GM18499 (cell line): ENCODE measurements around the gene PDK3.

Experiments used
- ATAC-seq: cut with Tn5 transposase; IDR thresholded peaks from one replicate; pipeline ENCODE4 v1.9.1; 2021; ENCODE audit warnings: moderate number of reproducible peaks; ENCODE audit not compliant: insufficient read depth, unreplicated experiment

The PDK3 gene

DNA sequence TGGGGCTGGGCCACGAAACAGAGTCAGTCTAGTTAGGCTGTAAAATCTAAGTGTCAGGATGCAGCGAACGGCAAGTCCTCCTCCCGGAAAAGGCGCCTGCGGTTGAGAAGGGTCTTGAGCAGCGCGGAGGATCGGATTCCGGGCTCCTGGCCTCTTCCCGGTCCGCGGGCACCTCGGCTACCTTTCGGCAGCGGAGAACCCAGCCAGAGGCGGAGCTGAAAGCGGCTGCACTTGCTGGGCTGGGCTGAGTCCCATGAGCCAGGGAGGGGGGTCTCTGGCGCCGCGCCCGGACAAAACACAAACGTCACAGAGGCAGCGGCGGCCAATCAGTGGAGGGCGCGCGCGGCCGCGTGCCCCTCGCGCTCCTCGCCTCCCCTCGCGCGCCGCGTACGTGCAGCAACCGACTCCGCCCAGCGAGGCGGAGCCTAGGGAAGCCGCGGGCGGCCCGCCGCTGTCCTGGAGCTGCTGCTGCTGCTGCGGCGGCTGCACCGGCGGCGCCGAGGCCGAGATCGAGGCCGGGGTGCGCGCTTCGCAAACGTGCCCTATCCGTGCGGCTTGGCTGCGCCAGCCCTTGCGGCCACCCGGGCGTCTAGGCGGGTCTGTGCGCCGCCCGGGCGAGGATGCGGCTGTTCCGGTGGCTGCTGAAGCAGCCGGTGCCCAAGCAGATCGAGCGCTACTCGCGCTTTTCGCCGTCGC lies at the start of gene PDK3:
Gene PDK3, plus strand, starts transcription at position 451 of the 696 bp plus-strand sequence. Its CDS starts 170 bp downstream, at position 621.
- peak; percentile 49 for ATAC-seq

DNA sequence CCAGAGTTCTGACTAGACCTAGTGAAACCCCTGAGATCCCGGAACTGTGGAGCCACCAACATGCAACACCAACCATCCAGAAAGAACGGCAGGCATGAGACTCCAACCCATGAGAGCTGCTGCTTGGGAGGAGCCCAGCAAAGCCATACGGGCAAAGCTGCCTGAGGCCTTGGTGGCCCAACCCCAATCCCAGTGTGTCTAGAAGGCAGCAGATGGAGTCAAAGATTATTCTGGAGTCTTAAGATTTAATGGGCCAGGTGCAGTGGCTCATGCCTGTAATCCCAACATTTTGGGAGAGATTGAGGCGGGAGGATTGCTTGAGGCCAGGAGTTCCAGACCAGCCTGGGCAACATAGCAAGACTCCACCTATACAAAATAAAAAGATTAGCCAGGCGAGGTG lies 49.2 kb upstream of the PDK3 start:
- ATAC-seq = no peak

DNA sequence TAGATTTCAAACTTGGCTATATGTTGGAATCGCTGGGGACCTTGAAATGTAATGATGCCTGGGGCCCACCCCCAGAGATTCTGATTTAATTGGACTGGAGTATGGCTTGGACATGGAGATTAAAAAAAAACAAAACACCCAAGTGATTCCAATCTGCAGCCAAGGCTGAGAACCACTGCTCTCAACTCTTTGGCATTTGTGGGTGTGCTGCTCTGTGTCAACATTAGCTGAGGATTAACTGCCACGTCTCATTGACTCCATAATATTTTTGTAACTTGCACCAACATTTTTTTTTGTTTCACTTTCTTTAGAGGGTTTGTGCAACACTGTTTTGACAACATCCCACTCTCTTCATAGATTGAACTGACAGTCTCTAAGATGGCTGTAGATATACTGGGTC lies 41.1 kb upstream of the PDK3 start:
- ATAC-seq = no peak

DNA sequence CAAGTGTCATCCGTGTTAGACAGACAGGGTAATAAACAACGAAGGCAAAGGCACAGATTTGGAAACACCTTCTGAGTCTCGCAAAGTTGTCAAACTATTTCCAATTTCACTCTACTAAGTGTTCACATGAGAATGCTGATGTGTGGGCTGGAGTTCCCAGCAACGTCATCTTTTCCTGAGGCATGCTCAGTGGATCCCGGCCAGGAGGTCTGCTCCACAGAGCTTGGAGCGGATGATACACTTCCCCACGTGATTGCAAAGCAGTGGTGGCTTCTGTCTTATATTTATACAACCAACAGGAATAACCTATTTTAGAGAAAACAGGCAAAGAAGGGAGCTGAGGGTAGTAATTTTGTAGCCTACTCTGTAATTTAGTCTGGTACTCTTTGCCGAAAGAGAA lies 40.1 kb upstream of the PDK3 start:
- ATAC-seq = no peak

DNA sequence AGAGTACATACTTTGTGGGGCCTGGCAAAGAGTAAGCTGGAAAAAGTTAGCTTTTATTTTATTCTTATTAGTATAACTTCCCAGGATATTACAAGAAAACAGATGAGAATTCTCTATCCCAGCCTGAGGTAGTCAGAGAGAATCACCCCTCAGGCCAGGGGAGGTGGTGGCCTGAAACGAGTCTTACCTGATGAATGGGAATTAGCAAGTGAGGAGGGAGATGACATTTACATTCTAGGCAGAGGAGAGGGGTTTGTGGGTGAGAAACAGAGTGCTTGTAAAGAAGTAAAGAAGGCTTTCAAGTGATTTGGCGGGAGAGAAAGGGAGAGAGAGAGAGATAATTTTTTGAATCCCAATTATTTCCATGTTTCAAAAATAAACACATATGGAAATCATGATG lies 39.3 kb upstream of the PDK3 start:
- ATAC-seq = no peak

DNA sequence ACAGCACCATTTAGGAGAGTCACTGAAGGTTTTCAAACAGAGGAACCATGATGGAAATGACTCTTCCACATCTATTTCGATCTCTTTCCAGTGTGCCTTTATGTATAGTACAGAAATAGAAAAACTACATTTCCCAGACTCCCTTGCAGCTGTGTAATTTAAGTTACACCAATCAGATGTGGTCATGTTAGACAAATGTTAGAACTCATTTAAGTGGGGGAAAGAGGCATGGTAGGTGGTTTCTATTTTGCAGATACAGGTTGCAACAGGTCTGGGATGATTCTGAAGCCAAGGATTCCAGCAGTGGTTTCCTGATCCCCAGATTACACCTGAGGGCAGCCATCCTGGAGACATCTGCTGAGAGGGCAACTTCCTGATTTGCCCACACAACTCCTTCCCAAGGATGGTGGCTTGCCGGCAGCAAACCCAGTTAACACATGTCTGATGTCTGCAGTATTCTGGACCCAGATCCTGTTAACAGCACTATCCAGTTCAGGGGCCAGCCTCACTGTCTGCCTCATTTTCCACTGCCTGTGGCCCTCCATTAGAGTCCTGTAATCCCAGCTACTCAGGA lies 38.7 kb upstream of the PDK3 start:
- no peak for ATAC-seq

DNA sequence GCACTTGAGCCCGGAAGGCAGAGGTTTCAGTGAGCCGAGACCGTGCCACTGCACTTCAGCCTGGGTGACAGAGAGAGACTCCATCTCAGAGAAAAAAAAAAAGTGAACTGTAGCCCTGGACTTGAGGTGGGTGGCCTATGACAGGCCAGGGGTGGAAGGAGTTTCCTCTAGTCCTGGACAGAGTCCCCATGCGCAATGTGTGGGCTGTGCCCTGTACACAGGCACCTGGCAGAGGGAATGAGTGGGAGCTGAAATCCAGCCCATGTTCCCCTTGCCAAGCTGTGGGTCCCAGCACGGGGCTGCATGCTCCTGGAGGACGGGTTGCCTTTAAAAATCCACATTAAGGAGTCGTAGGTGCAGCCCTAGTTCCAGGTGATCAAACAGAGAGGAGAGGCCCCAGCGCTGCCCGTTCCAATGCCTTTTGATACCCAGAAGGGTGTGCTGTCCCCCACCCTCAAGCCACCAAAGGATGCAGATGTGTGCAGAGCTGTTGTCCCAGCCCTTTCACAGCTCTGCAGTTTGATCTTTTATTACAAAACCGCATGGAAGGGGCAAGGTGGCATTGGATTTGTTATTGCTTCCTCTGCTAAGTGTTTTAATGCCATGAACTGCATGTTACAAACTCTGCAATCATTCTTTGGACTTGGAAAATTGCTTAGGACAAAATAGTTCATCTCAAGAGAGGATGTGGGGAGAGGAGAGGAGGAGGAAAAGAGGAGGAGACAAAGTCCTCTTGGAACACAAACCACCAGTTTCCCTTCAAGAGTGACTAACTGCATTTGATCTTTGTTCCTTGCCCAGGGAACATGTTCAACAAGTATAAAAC lies 38.0 kb upstream of the PDK3 start:
- no peak for ATAC-seq

DNA sequence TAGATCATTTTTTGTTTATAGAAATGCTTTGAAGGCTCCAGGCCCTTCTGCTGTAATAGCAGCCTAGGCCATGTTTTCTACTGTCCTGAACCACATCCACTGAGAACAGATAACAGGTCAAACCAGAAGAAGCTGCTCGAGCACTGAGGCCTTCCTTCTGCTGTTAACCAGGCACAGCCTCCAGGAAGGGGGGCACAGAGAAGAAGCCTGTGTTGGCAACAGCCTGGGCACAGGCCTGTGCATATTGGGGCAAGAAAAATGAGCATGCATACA lies 37.4 kb upstream of the PDK3 start:
- no peak for ATAC-seq

DNA sequence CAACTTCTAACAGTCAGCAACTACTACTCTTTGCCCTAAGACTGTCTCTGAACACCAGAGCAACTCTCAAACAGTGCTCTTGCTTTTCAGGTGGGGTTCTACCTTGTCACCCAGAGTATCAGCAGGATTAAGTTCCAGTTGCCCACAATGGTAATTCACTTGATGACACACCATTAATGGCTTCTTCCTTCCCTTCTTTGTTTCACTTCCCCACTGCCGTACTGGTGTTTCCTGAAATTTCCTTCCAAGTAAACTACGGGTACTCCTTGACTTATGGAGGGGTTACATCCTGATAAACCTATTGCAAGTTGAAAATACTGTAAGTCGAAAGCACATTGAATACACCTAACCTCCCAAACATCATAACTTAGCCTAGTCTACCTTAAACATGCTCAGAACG lies 36.6 kb upstream of the PDK3 start:
- no peak for ATAC-seq

DNA sequence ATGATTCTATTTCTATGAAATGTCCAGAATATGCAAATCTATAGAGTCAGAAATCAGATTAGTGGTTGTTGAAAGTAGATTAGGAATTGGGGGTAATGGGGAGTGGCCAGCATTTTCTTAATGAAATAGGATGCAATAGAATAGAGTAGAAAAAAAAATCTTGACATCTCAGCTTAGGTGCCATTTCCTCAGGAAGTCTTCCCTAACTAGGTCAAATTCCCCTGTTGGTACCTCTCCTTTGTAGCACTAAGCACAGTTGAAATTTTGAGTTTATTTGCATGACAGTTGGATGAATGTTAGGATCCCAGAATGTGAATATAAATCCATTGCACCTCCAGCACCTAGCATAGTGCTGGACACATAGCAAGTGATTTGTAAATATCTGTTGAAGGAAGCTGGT lies 30.0 kb upstream of the PDK3 start:
- ATAC-seq = no peak

DNA sequence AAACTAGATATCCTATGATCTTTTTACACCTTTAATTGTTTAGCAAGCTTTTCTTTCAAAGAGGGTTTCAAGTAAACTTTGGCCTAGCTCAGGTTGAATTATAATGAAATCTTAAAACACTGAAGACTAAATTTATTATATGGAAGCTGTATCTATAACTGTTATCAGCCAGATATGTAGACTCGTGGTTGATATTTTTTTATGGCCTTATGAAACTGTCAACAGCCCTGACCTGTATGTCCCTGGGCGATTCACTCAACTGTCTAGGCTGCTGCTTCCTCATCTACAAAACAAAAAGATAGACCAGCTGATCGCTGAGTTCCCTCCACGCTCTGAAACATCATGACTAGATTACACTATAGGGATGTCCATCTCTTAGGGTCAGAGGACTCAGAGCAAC lies 21.2 kb upstream of the PDK3 start:
- ATAC-seq = no peak

DNA sequence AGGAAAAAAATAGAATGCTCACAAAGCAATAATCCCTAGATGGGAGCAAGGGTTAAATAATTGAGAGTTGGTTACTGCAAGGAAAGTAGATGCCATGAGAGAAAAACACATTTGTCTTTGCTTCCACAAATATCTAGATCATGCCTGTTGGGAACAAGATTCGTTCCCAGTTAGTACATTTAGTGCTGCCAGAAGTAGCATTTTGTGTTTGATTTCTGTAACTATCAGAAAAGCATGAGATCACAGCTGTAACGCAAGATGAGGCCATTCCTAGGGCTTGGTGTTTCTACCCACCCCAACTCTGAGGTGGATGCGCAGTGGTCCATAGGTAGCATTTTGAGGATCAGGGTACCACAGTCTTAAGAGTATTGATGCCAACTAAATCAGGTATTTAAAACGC lies 20.4 kb upstream of the PDK3 start:
- ATAC-seq = no peak

DNA sequence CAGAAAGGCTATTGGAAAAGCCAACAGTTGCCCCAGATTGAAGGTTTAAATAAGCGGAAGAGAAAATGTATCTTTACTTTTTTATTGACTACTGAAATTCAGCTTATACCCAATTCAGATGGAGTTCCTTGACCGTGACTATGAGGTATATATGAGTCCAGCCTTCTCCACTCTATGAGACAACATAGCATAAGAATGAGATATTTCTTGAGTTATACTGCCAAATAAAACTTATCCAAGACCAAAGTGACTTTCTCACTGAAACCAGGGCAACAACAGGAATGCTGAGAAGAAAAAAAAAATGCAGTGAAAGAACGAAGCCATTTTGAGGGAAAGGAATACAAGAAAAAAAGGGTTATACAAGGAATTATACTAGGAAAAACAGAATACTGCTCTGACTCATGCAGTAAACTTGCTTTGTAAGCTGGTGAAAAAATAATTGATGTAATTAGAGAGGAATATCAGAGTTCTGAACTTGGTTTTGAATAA lies 16.3 kb upstream of the PDK3 start:
- ATAC-seq = no peak

DNA sequence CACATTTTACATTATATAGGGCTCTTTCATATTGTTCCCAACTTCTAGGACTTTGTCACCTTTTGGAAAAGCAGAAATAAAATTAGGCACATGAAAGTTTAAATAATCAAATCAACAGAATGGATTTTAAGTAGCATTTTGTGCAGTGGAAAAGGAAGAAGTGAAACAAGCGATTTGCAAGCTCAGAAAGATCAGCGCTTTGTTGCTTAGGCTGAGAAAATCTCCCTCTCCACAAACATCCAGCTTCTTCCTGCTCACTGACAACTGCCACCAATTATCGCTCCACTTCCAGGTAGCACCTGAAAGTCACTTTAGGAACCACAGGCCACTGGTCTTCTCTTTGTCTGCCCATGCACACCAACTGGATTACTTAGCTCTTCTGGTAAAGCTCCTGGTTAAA lies 2.0 kb upstream of the PDK3 start:
- no peak for ATAC-seq

DNA sequence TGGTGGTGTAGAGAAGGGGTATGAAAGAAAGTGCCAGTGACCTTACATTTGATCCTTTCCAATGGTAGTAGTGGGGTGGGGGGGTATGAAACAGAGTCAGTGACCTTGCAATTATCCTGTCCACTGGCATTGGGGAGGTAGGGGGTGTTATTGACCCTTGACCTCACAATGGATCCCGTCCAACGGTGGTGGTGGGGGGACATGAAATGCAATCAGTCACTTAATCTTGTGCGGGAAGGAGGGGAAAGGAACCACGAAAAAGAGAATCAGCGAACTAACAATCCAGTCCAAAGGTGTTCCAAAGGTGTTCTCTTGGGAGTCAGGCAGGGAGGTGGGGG lies 619 bp upstream of the PDK3 start:
- no peak for ATAC-seq

DNA sequence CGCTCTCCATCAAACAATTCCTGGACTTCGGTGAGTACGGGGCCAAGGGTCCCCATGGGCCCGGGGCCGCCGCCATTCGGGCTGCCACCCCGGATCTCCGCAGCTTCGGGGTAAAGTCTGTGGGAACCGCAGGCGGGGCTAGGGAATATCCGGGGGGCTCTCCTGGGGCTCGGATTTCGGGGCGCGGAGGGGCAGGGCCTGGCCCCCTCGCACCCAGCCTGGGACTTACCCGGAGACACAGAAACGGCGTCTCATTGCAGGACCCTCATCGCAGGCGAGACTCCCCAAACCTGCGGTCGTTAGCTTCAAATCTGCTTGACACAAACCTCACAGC lies 413 bp downstream of the PDK3 start:
- no peak for ATAC-seq

DNA sequence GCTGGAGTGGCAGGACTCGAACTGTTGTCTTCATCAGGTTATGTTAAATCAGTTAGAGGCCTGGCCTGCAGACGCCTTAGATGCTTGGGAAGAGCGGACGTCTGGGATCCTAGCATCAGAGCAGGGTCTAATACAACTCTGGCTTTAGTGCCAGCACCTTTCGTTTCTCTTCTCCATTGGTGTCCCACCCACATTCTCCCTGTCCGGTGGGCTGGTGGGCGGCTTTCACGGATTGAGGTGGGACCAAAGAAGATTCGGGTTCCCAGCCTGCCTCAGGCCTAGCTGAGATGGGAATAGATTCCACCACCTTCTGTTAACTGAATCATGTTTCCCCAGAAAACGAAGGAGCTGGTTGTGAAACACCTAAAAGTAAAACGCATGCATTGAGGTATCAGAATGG lies 939 bp downstream of the PDK3 start:
- no peak for ATAC-seq

DNA sequence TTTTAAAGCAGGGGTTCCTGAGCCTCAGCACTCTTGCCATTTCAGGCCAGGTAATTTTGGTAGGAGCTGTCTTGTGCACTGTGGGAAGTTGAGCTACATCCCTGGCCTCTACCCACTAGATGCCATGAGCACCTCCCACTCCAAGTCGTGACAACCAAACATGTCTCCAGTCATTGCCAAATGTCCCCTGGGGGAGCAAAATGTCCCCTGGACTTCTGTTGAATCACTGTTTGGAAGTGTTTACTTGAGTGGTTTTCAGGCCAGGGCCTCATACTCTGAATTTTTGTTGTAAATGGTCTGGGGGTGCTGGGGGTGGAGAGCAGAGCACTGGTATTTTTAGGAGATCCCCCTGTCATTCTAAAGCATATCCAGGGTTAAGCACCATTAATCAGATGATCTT lies 3.2 kb downstream of the PDK3 start:
- ATAC-seq = no peak

DNA sequence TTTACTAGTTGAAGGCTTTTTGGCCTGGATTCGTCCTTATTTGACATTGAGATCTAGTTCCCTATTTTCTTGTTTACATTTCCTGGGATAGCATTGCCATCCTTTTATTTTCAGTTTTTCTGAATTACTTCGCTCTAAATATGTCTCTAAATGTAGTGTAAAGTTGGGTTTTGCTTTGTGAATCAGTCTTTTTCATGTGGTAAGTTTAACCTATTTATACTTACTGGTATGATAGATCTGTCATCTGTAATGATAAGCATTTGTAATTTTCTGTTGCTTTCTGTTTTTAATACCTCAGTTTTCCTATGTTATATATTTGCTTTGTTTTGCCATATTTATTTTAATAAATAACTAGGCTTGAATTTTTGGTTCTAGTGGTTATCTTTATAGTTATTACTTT lies 6.7 kb downstream of the PDK3 start:
- no peak for ATAC-seq

DNA sequence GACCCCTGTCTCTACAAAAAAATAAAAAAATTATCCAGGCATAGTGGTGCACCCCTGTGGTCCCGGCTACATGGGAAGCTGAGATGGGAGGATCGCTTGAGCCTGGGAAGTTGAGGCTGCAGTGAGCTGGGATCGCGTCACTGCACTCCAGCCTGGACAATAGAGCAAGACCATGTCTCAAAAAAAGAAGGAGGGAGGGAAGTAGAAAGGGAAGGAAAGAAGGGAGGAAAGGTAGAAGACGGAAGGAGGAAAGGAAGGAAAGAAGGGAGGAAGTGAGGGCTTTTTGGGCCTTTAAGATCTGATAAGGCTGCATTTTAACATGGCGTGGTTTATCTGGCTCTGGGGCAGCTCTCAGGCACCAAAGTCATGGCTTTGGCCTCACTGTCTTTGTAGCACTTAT lies 10.4 kb downstream of the PDK3 start:
- no peak for ATAC-seq

DNA sequence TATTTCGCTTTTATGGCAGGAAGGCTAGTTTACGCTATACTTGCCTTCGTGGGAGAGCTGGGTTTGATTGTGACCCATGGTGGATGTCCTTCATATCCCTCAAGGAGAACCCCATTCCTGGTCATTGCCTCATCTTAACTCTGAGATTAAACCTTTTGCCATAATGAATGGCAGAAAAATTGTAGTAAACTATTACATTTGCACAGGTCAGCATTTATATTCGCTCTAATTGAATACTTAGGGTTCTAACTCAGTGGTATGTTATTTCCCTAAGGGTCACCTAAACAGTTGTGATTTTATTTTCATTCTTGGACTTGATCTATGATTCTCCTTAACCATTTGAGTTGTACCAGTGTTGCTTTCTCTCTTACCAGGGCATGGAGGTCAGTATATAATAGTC lies 13.4 kb downstream of the PDK3 start:
- ATAC-seq = no peak

DNA sequence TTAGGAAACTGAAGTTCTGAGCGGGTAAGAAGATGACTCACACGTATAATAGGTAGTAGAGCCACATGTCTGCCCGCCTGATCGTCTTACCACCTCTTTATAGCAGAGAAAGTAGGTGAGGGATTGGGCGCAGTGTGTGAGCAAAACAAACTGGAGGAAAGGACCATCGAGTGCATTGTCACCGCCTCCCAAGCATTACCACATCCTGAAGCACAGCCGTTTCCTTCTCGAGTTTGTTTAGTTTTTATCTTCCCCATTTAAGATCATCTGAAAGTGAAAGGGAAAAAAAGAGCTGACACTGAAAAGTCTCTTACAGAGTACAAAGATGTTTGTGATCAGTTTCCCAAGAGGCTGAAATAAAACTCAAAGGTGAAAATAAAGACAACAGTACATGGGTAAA lies 14.8 kb downstream of the PDK3 start:
- peak; percentile 79 for ATAC-seq
